Mucosa of gallbladder (tissue), 1 donor: Measurements from ENCODE around the gene KCNQ5. TPM values are rescaled to one million over a fixed set of nuclear protein-coding genes. Genes with fewer than 3 reads are reported as not detected.

Source experiments
- DNase-seq: peaks from one replicate; pipeline ENCODE4 v3.0.0-alpha.2; 2020; ENCODE audit warnings: low spot score
- total RNA-seq: library from RNA; stranded (reverse); gene quantifications from one replicate; pipeline ENCODE4 v1.2.1, GENCODE V29; 2021
- donor health status: DM: no; HTN: no; CAD: no.

The KCNQ5 gene
- total RNA-seq, 1 donor from 2014 or later = 2.3 TPM

DNA sequence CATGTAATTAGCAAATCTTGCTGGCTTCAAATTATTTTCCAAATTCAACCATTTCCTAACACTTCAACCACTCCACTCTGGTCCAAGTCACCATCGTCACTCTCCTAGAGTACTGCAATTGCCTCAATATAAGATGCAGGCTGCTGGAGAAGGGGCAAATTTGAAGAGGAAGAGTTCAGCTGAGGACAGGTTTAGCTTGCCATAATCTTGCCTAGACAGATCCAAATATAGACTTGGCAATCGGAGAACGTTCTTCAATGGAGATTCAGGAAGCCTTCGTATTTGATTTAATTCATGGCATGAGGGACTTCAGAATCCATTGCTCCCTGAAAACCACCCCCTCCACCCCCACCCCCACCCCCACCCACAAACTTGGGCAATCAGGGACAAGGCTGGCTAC lies 618.9 kb downstream of the KCNQ5 start:
- DNase-seq = no peak

DNA sequence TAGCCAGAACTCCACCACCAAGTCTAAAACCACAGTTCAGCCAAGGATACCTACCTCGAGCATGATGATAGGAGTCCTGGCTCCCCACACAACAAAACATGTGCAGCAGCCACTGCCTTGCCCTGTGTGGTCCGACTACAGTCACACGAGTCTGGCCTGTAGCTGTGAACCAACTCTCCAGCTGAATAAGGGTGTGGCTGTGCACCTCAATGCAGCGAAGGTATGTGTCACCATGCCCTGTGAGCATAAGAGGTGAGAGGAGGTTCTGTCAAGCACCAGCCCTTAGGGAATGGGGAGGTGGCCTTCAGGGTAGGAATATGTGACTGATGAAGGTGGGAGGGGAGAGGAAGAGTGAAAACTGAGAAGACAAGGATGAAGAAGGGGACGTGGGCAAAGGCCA lies 620.1 kb downstream of the KCNQ5 start:
- no peak for DNase-seq
